ENCODE measurements around the gene PLD1.
A peak's percentile ranks its signal among the peaks of the same experiment; 100 is the strongest.

PLD1 gene

DNA sequence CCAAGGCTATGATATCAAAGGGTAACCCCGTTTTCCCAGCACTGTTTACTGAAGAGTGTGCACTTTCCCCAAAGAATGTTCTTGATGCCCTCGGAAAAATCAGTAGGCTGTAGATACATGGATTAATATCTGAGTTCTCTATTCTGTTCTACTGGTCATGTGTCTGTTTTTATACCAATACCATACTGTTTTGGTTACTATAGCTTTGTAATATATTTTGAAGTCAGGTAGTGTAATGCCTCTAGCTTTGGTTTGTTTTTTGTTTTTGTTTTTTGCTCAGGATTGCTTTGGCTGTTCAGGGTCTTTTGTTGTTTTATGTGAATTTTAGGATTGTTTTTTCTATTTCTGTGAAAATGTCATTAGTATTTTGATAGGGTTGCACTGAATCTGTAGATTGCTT, 95.1 kb downstream of the PLD1 start:
- Histone ChIP-seq H3K4me3 (ENCODE audit: severe bottlenecking) (no peak overlapping the region), H3K4me1 (ENCODE audit: insufficient read depth, poor library complexity, severe bottlenecking) (peaks cover 9% of the 10 kb centered on the region), H3K36me3 (ENCODE audit: low read depth) (no peaks in the 10 kb centered on the region; the same call in 1 of the 2 replicates), H3K9me3 (ENCODE audit: severe bottlenecking) (peaks cover 6% of the 10 kb centered on the region), H3K27me3 (ENCODE audit: insufficient read depth, poor library complexity, severe bottlenecking) (no peaks in the 10 kb centered on the region), H3K27ac (ENCODE audit: poor library complexity, severe bottlenecking) (no peak overlapping the region)
- DNase-seq (ENCODE audit: low spot score) (no peak), ATAC-seq (ENCODE audit: low read depth) (no peak)
- no peak for TF ChIP-seq CTCF (IDR thresholded peaks at IDR 0.05; ENCODE audit: poor library complexity, severe bottlenecking)

DNA sequence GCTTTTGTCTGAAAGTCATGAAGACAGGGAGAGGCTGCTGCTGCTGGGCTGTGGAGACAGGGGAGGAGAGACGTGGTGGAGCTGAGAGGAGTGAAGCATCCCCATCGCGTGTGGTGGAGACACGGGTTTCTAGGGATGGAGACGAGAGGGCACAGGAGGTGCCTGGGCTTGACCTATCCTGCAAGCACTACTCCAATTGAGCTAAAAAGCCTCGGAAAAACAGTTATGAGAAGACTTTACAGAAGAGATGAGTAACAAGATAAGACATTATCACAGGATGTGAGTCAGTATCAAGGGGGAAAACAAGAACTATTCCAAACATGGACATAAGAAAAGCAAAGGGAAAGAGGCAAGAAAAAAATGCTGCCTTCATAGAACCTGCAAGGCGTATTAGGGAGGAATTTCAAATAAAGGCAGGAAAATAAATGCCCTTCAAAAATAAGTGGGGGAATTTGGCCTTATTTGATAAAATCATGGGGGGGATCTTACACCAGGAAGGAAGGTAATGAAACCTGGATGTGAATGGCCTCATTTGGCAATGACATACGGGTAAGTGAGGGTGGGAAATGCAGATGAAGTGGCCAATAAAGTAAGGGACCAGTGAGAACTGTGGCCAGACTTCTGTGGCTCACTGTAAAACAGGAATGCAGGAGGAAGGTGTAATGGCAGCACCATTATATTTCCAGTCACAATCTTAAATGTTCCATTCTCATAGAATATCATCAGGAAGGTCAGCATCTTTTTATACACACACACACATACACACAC, 97.9 kb downstream of the PLD1 start:
- Histone ChIP-seq H3K27ac (ENCODE audit: poor library complexity, severe bottlenecking) (no peak overlapping the region), H3K27me3 (ENCODE audit: insufficient read depth, poor library complexity, severe bottlenecking) (no peaks in the 10 kb centered on the region), H3K36me3 (ENCODE audit: low read depth) (no peaks in the 10 kb centered on the region; the same call in 1 of the 2 replicates), H3K4me3 (ENCODE audit: severe bottlenecking) (no peak overlapping the region), H3K9me3 (ENCODE audit: severe bottlenecking) (peaks cover 6% of the 10 kb centered on the region), H3K4me1 (ENCODE audit: insufficient read depth, poor library complexity, severe bottlenecking) (peaks cover 9% of the 10 kb centered on the region)
- DNase-seq (ENCODE audit: low spot score): no peak
- TF ChIP-seq CTCF (IDR thresholded peaks at IDR 0.05; ENCODE audit: poor library complexity, severe bottlenecking): no peak
- peak; percentile 52; the same call in 2 of the 3 replicates for ATAC-seq (ENCODE audit: low read depth)

GRCh38 chr3:171711461-171712170, 98.7 kb downstream of the PLD1 start:
- no peak for TF ChIP-seq CTCF (IDR thresholded peaks at IDR 0.05; ENCODE audit: poor library complexity, severe bottlenecking)
- Histone ChIP-seq H3K36me3 (ENCODE audit: low read depth) (no peaks in the 10 kb centered on the region; the same call in 1 of the 2 replicates), H3K4me1 (ENCODE audit: insufficient read depth, poor library complexity, severe bottlenecking) (peaks cover 9% of the 10 kb centered on the region), H3K4me3 (ENCODE audit: severe bottlenecking) (no peak overlapping the region), H3K27ac (ENCODE audit: poor library complexity, severe bottlenecking) (no peak overlapping the region), H3K27me3 (ENCODE audit: insufficient read depth, poor library complexity, severe bottlenecking) (no peaks in the 10 kb centered on the region), H3K9me3 (ENCODE audit: severe bottlenecking) (peaks cover 6% of the 10 kb centered on the region)
- DNase-seq (ENCODE audit: low spot score) (no peak), ATAC-seq (ENCODE audit: low read depth) (no peak)

DNA sequence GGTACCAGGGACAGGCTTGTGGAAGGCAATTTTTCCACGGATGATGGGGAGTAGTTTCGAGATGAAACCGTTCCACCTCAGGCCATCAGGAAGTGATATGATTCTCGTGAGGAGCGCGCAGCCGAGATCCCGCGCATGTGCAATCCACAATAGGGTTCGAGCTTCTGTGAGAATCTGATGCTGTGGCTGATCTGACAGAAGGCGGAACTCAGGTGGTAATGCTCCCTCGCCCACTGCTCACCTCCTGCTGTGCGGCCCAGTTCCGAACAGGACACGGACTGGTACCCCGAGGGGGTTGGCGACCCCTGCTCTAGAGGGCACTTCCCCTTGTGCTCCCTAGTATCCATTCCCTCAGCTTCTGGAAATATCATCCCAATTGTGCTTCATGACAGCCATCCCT, 99.9 kb downstream of the PLD1 start:
- Histone ChIP-seq H3K27me3 (ENCODE audit: insufficient read depth, poor library complexity, severe bottlenecking) (no peaks in the 10 kb centered on the region), H3K36me3 (ENCODE audit: low read depth) (no peaks in the 10 kb centered on the region; the same call in 1 of the 2 replicates), H3K27ac (ENCODE audit: poor library complexity, severe bottlenecking) (no peak overlapping the region), H3K4me3 (ENCODE audit: severe bottlenecking) (no peak overlapping the region), H3K4me1 (ENCODE audit: insufficient read depth, poor library complexity, severe bottlenecking) (peaks cover 9% of the 10 kb centered on the region), H3K9me3 (ENCODE audit: severe bottlenecking) (peaks cover 3% of the 10 kb centered on the region)
- TF ChIP-seq CTCF (IDR thresholded peaks at IDR 0.05; ENCODE audit: poor library complexity, severe bottlenecking): no peak
- ATAC-seq (ENCODE audit: low read depth) (no peak), DNase-seq (ENCODE audit: low spot score) (no peak)
